ENCODE data around the gene ABTB1. TPM values are rescaled to one million over a fixed set of nuclear protein-coding genes. Genes with fewer than 3 reads are reported as not detected.
A peak's percentile ranks its signal among the peaks of the same experiment; 100 is the strongest.

ABTB1 gene
- total and polyA plus RNA-seq, 2 of the 13 experiments (the other 11 are each of a cell fraction or from before 2014, with no cell fraction given), result 0.42 to 14.5 TPM

- no peaks in the 10 kb centered on the region for H3K79me2 ChIP-seq (ENCODE audit: insufficient read depth, low read length)
- no peak for ATAC-seq
- BruUV-seq (replicated peaks), result no TSS peak
- ChIA-PET POLR2A (no interaction called here), CTCF (ENCODE audit: low intra/inter-chr PET ratio, low total read pairs) (no interaction called here)
- TF ChIP-seq ATM (IDR thresholded peaks at IDR 0.05; ENCODE audit: borderline replicate concordance) (no peak), SP4 (CRISPR knock-in tag; IDR thresholded peaks at IDR 0.05) (no peak), MYNN (CRISPR knock-in tag; IDR thresholded peaks at IDR 0.05; ENCODE audit: low read depth) (no peak)
- H3K4me2 ChIP-seq (ENCODE audit: low read depth, low read length), result no peak overlapping the region
- H4K20me1 ChIP-seq (ENCODE audit: insufficient read depth, low read length), result no peaks in the 10 kb centered on the region
- no peak for DNase-seq (ENCODE audit: low spot score)
- no peaks in the 10 kb centered on the region for H3K9me3 ChIP-seq (ENCODE audit: low read length)
- H3K4me1 ChIP-seq (ENCODE audit: insufficient read depth, low read length), result no peaks in the 10 kb centered on the region
- no peak overlapping the region for H2AFZ ChIP-seq (ENCODE audit: low read length)
- no peak overlapping the region for H3K4me3 ChIP-seq (replicated peaks in 1 of 3; ENCODE audit: insufficient read depth in 1 of 3, low read depth in 2 of 3, low read length in 3 of 3)
- peaks cover 3 to 53% of the 10 kb centered on the region in 2 experiments for H3K27me3 ChIP-seq (ENCODE audit: control insufficient read depth in 1 of 2, insufficient read depth in 2 of 2, low read length in 2 of 2)
- intact Hi-C loops (cut with micrococcal nuclease; ENCODE audit: unreplicated experiment), result no loop called here
- FAIRE-seq, result no peak
- no peaks in the 10 kb centered on the region for H3K36me3 ChIP-seq (replicated peaks in 1 of 2; ENCODE audit: control insufficient read depth in 1 of 2, insufficient read depth in 2 of 2, low read length in 2 of 2)
- H3K9ac ChIP-seq (ENCODE audit: insufficient read depth, low read depth, low read length), result no peak overlapping the region
- WGBS (ENCODE audit: low lambda C conversion rate), result 15% methylated on average over 4 of the region's 8 CpGs
- in situ Hi-C loops (cut with HindIII; ENCODE audit: extremely low pct_ligation_motif_present, low pct_unique_long_range_greater_than_20kb), result no loop called here
- H3K27ac ChIP-seq (ENCODE audit: extremely low read length, insufficient read depth, low read length), result no peak overlapping the region
These were observed 46.6 kb downstream of the ABTB1 start for GRCh38 chr3:127719369-127719768.

- no peaks in the 10 kb centered on the region for H3K4me1 ChIP-seq (ENCODE audit: insufficient read depth, low read length)
- H3K9ac ChIP-seq (ENCODE audit: insufficient read depth, low read depth, low read length), result no peak overlapping the region
- H3K27ac ChIP-seq (ENCODE audit: extremely low read length, insufficient read depth, low read length), result no peak overlapping the region
- H3K36me3 ChIP-seq (replicated peaks in 1 of 2; ENCODE audit: control insufficient read depth in 1 of 2, insufficient read depth in 2 of 2, low read length in 2 of 2), result no peaks in the 10 kb centered on the region
- WGBS (ENCODE audit: low lambda C conversion rate), result 56% methylated on average over 11 of the region's 15 CpGs
- H3K4me2 ChIP-seq (ENCODE audit: low read depth, low read length), result no peak overlapping the region
- no peaks in the 10 kb centered on the region for H4K20me1 ChIP-seq (ENCODE audit: insufficient read depth, low read length)
- no peak for DNase-seq (ENCODE audit: low spot score)
- BruUV-seq (replicated peaks), result no TSS peak
- H3K79me2 ChIP-seq (ENCODE audit: insufficient read depth, low read length), result no peaks in the 10 kb centered on the region
- H2AFZ ChIP-seq (ENCODE audit: low read length), result no peak overlapping the region
- no peaks in the 10 kb centered on the region for H3K9me3 ChIP-seq (ENCODE audit: low read length)
- TF ChIP-seq BCL3 (CRISPR knock-in tag; IDR thresholded peaks at IDR 0.05), result no peak
- TF ChIP-seq MAFK (conservative IDR thresholded peaks at IDR 0.05 in 1 of 2, IDR thresholded peaks at IDR 0.05 in 1 of 2; ENCODE audit: low read length in 2 of 2), result peak; percentile 46 to 50; a peak in 2 of 4 replicates
- no peak for TF ChIP-seq EED (CRISPR knock-in tag; IDR thresholded peaks at IDR 0.05)
- no peak for TF ChIP-seq CC2D1A (CRISPR knock-in tag; IDR thresholded peaks at IDR 0.05)
- POLR2A ChIA-PET, result no interaction called here
- in situ Hi-C loops (cut with HindIII; ENCODE audit: extremely low pct_ligation_motif_present, low pct_unique_long_range_greater_than_20kb) (no loop called here), intact Hi-C loops (cut with micrococcal nuclease; ENCODE audit: unreplicated experiment) (no loop called here)
- ATAC-seq, result no peak
- CTCF ChIA-PET (ENCODE audit: low intra/inter-chr PET ratio, low total read pairs), result no interaction called here
- no peak for FAIRE-seq
- peaks cover 2 to 50% of the 10 kb centered on the region in 2 experiments; a peak in 4 of 5 replicates for H3K27me3 ChIP-seq (ENCODE audit: control insufficient read depth in 1 of 2, insufficient read depth in 2 of 2, low read length in 2 of 2)
- H3K4me3 ChIP-seq (replicated peaks in 1 of 3; ENCODE audit: insufficient read depth in 1 of 3, low read depth in 2 of 3, low read length in 3 of 3), result no peak overlapping the region
These were observed 47.5 kb downstream of the ABTB1 start for GRCh38 chr3:127720161-127720823.

All from HepG2 (cell line).